GM12874 (cell line): Measurements from ENCODE around the gene UNG.

Experiments
- CTCF ChIP-seq: IDR thresholded peaks from 2 replicates; pipeline ENCODE4 v1.5.1; 2011; ENCODE audit warnings: low read depth, mild to moderate bottlenecking, control low read depth, low read length, moderate library complexity; ENCODE audit not compliant: insufficient read depth

Gene UNG

GRCh38 chr12:109058773-109059172, 38.6 kb upstream of the UNG start:
- no peak for TF ChIP-seq CTCF

GRCh38 chr12:109064143-109064542, 33.3 kb upstream of the UNG start:
- no peak for TF ChIP-seq CTCF

- TF ChIP-seq CTCF = no peak
These were observed 32.1 kb upstream of the UNG start for GRCh38 chr12:109065154-109065852.

- TF ChIP-seq CTCF = no peak
These were observed 31.6 kb upstream of the UNG start for GRCh38 chr12:109065853-109066193.

GRCh38 chr12:109069307-109070271, 27.8 kb upstream of the UNG start:
- TF ChIP-seq CTCF = no peak

GRCh38 chr12:109074866-109075265, 22.5 kb upstream of the UNG start:
- TF ChIP-seq CTCF = no peak

GRCh38 chr12:109082751-109083150, 14.6 kb upstream of the UNG start:
- no peak for TF ChIP-seq CTCF
